GM18511 (cell line): Measurements from ENCODE around the gene RAB11FIP5.

Experiments
- ATAC-seq: cut with Tn5 transposase; IDR thresholded peaks from one replicate; pipeline ENCODE4 v1.9.1; 2021; ENCODE audit warnings: mild to moderate bottlenecking, moderate library complexity; ENCODE audit not compliant: unreplicated experiment

The RAB11FIP5 gene

DNA sequence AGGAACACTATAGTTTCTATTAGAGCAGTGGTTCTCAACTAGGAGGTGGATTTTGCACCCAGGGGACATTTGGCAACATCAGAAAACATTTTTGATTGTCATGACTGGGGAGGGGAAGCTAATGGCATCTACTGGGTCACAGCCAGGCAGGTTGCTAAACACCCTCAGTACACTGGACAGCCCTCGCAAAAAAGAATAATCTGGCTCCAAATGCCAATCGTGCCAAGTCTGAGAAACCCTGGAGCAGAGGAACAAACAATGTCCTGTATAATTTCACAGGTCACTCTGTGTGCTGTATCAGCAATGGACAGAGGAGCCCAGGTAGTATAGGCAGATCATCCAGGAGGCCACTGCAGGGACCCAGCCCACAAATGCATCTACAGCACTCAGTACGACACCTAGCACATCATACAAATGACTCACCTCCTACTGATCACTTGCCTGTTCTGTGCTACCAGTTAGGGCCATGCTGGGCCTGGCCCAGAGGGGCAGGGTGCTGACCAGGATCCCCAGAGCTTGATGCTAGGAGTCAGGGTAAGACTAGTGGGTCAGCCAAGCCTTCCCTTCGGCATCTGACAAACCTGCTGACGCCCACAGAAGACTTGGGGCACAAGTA lies 78.9 kb downstream of the RAB11FIP5 start:
- no peak for ATAC-seq

GRCh38 chr2:73033142-73033765 lies 79.5 kb downstream of the RAB11FIP5 start:
- ATAC-seq: no peak

GRCh38 chr2:73032702-73033097 lies 80.0 kb downstream of the RAB11FIP5 start:
- ATAC-seq: no peak

GRCh38 chr2:73031725-73032701 lies 80.7 kb downstream of the RAB11FIP5 start:
- ATAC-seq: no peak

- no peak for ATAC-seq
Observed at GRCh38 chr2:73031095-73031678, 81.6 kb downstream of the RAB11FIP5 start.

DNA sequence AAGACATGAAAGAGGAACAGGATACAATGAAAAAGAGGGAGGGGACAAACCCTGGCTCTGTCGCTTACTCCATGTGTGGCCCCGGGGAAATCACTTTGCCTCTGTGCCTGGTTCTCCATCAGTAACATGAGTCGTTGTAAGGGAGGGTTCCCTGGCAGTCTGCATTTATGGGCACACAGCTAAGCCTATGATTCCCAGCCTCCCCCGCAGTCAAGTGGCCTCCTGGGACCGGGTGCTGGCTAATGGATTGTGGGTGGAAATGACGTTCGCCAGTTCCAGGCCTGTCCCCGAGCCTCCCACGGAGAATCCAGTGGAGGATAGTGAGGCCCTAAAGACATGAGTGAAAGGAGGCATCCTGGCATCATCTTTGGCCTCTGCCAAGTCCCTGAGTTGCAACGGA lies 83.9 kb downstream of the RAB11FIP5 start:
- no peak for ATAC-seq

DNA sequence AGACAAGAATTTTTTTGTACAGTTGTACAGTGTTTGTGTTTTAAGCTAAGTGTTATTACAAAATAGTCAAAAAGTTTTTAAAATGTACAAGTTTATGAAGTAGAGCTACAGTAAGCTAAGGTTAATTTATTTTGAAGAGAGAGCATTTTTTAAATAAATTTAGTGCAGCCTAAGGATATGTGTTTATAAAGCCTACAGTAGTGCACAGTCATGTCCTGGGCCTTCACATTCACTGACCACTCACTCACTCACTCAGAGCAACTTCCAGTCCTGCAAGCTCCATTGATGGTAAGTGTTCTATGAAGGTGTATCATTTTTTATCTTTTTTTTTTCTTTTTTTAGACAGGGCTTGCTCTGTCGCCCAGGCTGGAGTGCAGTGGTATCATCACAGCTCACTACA lies 85.4 kb downstream of the RAB11FIP5 start:
- ATAC-seq: no peak

- no peak for ATAC-seq
Observed at GRCh38 chr2:73023497-73023896, 89.3 kb downstream of the RAB11FIP5 start.
